ENCODE results near the gene HES5. TPM values are rescaled to one million over a fixed set of nuclear protein-coding genes. Genes with fewer than 3 reads are reported as not detected.

HES5 gene
- total RNA-seq, 4 donors from 2014 or later: 0.34 to 2.8 (median 1.8) TPM; not detected in 1

DNA sequence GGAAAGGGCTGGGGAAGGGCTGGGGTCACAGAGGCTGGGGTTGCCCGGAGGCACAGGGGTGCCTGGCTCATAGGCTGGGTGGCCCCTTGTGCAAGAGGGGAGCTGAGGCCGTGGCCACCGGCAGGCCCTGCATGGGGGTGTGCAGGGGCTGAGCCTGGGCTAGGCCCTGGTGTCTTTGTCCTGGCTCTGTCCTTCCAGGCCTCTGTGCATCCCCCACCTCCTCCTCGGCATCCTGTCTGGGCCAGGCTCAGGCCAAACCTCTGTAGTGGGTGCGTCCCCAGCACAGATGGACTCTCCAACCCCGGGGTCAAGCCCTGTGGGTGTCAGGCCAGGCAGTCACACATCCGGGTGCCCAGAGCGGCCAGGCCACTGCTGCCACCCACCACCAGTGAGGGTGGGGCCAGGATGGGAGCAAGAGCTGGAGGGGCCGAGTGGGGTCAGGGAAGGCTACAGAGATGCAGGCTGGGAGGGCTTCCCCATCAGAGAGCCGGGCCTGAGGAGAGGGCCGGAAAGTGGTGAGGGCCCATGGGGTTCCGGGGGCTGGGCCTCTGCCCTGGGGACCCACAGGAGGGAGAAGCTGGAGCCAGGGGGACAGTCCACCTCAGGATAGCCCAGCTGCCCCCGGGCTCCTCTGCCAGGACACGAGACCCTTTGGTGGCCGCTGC is 23.0 kb downstream of the HES5 start:
- Histone ChIP-seq H3K4me1 (no peaks in the 10 kb centered on the region), H3K27me3 (peaks cover 7 to 9% of the 10 kb centered on the region in 2 donors), H3K4me3 (no peak overlapping the region), H3K27ac (no peak overlapping the region), H3K36me3 (no peaks in the 10 kb centered on the region), H3K9me3 (no peaks in the 10 kb centered on the region)
- TF ChIP-seq, protein P1, sequence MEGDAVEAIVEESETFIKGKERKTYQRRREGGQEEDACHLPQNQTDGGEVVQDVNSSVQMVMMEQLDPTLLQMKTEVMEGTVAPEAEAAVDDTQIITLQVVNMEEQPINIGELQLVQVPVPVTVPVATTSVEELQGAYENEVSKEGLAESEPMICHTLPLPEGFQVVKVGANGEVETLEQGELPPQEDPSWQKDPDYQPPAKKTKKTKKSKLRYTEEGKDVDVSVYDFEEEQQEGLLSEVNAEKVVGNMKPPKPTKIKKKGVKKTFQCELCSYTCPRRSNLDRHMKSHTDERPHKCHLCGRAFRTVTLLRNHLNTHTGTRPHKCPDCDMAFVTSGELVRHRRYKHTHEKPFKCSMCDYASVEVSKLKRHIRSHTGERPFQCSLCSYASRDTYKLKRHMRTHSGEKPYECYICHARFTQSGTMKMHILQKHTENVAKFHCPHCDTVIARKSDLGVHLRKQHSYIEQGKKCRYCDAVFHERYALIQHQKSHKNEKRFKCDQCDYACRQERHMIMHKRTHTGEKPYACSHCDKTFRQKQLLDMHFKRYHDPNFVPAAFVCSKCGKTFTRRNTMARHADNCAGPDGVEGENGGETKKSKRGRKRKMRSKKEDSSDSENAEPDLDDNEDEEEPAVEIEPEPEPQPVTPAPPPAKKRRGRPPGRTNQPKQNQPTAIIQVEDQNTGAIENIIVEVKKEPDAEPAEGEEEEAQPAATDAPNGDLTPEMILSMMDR (IDR thresholded peaks at IDR 0.05): no peak
- no peak for TF ChIP-seq POLR2A (IDR thresholded peaks at IDR 0.05)
- no peak for DNase-seq
- intact Hi-C loops (cut with DNase I; ENCODE audit: low total_unique reads): no loop called here

DNA sequence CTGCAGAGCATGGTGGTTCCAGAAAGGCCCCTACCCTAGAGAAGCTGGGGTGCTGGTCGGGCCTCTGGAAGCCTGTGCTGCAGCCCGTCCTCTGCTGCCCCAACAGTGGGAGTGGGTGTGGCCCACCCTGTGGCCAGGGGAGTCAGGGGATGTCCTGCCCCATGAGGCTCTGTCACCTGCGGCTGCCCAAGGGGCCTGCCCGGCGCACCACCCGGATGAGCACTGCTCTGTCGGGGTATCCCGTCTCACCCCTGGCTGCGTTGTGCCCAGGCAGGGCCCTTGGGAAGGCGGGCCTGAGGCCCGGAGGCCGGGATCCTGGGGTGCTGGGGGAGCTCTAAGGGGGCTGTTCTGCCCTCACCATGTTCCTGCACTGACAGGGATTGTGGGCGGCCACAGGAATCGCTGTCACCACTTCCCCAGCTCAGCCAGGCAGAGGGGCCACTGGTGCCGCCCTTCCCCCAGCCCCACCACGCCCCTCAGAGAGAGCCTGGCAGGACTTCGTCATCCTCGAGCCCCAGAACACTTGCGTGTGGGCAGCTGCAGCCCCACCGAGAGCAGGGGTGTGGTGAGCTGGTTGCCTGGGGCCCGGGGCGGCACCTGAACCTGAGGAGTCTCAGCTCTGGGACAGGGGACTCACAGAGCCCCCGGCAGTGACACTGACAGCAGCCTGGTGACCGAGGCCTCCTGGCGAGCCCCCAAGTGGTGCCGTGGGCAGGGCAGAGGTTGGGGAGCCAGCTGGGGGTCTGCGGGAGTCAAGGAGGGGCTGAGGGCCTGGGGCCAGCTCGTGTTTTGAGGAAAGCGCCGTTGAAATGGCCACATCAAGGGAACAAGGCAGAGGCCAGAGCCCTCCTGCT is 23.8 kb downstream of the HES5 start:
- intact Hi-C loops (cut with DNase I; ENCODE audit: low total_unique reads): no loop called here
- no peak for DNase-seq
- Histone ChIP-seq H3K36me3 (no peaks in the 10 kb centered on the region), H3K4me1 (no peaks in the 10 kb centered on the region), H3K9me3 (no peaks in the 10 kb centered on the region), H3K4me3 (no peak overlapping the region), H3K27ac (no peak overlapping the region), H3K27me3 (peaks cover 9 to 15% of the 10 kb centered on the region in 2 donors)
- TF ChIP-seq, protein P1 (IDR thresholded peaks at IDR 0.05): no peak
- TF ChIP-seq POLR2A (IDR thresholded peaks at IDR 0.05): no peak

DNA sequence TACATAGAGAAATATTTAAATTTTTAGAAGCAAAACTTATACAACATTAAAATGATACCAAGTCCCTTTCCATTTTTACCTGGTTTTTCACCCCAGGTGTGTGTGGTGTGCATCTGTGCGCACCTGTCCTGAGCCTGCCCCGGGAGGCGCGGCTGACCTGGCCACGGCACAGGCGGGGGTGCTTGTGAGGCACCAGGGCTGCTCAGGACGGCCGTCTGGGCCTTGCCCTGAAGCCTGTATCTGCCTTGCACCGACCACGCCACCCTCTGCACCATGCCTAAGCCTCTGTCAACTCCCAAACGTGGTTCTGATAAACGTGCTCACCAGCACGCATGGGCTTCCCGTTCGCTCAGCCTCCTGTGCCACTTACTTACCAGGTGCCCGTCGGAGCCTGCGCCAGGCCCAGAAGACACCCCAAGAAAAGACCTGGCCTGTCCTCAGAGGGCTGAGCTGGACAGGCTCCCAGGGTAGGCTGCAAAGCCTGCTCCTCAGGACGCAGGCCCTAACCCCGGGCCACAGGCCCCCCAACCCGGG is 24.5 kb downstream of the HES5 start:
- no peak for TF ChIP-seq POLR2A (IDR thresholded peaks at IDR 0.05)
- TF ChIP-seq, protein P1 (IDR thresholded peaks at IDR 0.05): no peak
- Histone ChIP-seq H3K4me1 (no peaks in the 10 kb centered on the region), H3K36me3 (no peaks in the 10 kb centered on the region), H3K4me3 (no peak overlapping the region), H3K27ac (no peak overlapping the region), H3K9me3 (no peaks in the 10 kb centered on the region), H3K27me3 (peaks cover 9 to 18% of the 10 kb centered on the region in 2 donors)
- intact Hi-C loops (cut with DNase I; ENCODE audit: low total_unique reads): no loop called here
- no peak for DNase-seq

DNA sequence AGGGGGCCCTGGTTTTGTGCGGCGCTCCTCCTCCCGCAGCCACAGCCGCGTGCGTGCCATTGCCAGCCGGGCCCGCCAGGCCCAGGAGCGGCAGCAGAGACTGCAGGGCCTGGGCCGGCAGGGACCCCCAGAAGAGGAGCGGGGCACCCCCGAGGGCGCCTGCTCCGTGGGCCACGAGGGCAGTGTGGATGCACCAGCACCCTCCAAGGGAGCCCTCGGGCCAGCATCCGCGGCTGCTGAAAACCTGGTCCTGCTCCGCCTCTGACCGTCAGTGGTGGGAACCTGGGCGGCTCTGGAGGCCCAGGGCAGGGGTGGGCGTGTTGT is 25.2 kb downstream of the HES5 start:
- H3K4me3 ChIP-seq: no peak overlapping the region
- H3K36me3 ChIP-seq: no peaks in the 10 kb centered on the region
- no peak for TF ChIP-seq POLR2A (IDR thresholded peaks at IDR 0.05)
- TF ChIP-seq, protein P1 (IDR thresholded peaks at IDR 0.05): no peak
- intact Hi-C loops (cut with DNase I; ENCODE audit: low total_unique reads): no loop called here
- no peaks in the 10 kb centered on the region for H3K4me1 ChIP-seq
- no peaks in the 10 kb centered on the region for H3K9me3 ChIP-seq
- no peak for DNase-seq
- no peak overlapping the region for H3K27ac ChIP-seq
- peaks cover 9 to 18% of the 10 kb centered on the region in 2 donors for H3K27me3 ChIP-seq

Measured in uterus (tissue), 4 donors.